ENCODE measurements around the gene TEX14. TPM values are rescaled to one million over a fixed set of nuclear protein-coding genes. Genes with fewer than 3 reads are reported as not detected.

Gene TEX14
- total and polyA plus RNA-seq, 10 of the 15 experiments (the other 5 are each of a cell fraction or from before 2014, with no cell fraction given) = 0.15 to 1.3 (median 0.66) TPM

GRCh38 chr17:58574025-58574424 is 117.8 kb downstream of the TEX14 start:
- DNase-seq (ENCODE audit: low read depth, low spot score) (no peak), ATAC-seq (peak; percentile 60), FAIRE-seq (peak; percentile 18)
- Histone ChIP-seq H3K4me1 (ENCODE audit: control insufficient read depth, insufficient read depth, low read length) (peaks cover 11% of the 10 kb centered on the region), H4K20me1 (ENCODE audit: control insufficient read depth, insufficient read depth) (no peaks in the 10 kb centered on the region), H3K36me3 (ENCODE audit: control insufficient read depth in 2 of 2, insufficient read depth in 2 of 2, low read length in 1 of 2) (no peaks in the 10 kb centered on the region), H3K27me3 (replicated peaks in 1 of 2; ENCODE audit: control insufficient read depth in 2 of 2, insufficient read depth in 2 of 2, low read length in 1 of 2) (no peaks in the 10 kb centered on the region), H2AFZ (ENCODE audit: control insufficient read depth, low read depth, low read length) (no peak overlapping the region), H3K4me2 (ENCODE audit: control insufficient read depth, insufficient read depth) (no peak overlapping the region), H3K9ac (ENCODE audit: control insufficient read depth, insufficient read depth, low read length) (no peak overlapping the region), H3K79me2 (ENCODE audit: control insufficient read depth, insufficient read depth, low read length) (no peaks in the 10 kb centered on the region), H3K4me3 (no peak overlapping the region), H3K27ac (ENCODE audit: control insufficient read depth, insufficient read depth) (no peak overlapping the region), H3K9me3 (replicated peaks; ENCODE audit: control insufficient read depth, insufficient read depth, low read length) (no peaks in the 10 kb centered on the region)
- in situ Hi-C loops (cut with MboI) (no loop called here), intact Hi-C loops (cut with micrococcal nuclease; ENCODE audit: unreplicated experiment) (no loop called here)
- peak; percentile 67; the same call in 1 of the 2 replicates for TF ChIP-seq SPI1 (IDR thresholded peaks at IDR 0.05; ENCODE audit: borderline replicate concordance, insufficient read depth, low read depth, low read length)
- no peak for TF ChIP-seq LARP7 (IDR thresholded peaks at IDR 0.05)
- peak; percentile 23; the same call in 1 of the 2 replicates for TF ChIP-seq RUNX3 (IDR thresholded peaks at IDR 0.05; ENCODE audit: low read length)
- no peak for TF ChIP-seq HDGF (IDR thresholded peaks at IDR 0.05)
- TF ChIP-seq BCLAF1 (IDR thresholded peaks at IDR 0.05) = no peak
- no peak for TF ChIP-seq STAT3 (IDR thresholded peaks at IDR 0.05; ENCODE audit: low read depth, low read length)
- TF ChIP-seq IKZF2 (IDR thresholded peaks at IDR 0.05) = peak in 1 of 2 experiments; percentile 32; a peak in 2 of 4 replicates
- no peak for TF ChIP-seq POLR2AphosphoS2 (IDR thresholded peaks at IDR 0.05; ENCODE audit: low read depth, low read length)
- TF ChIP-seq EP300 (IDR thresholded peaks at IDR 0.05; ENCODE audit: borderline replicate concordance in 1 of 2, control insufficient read depth in 1 of 2, low read depth in 2 of 2, low read length in 2 of 2) = 0 out of 4 replicates have a peak, but pooled peaks of 1 of the 2 experiments have one; percentile 15
- peak; percentile 52; the same call in 1 of the 2 replicates for TF ChIP-seq NR2F1 (conservative IDR thresholded peaks at IDR 0.05)
- TF ChIP-seq ZNF207 (IDR thresholded peaks at IDR 0.05; ENCODE audit: borderline replicate concordance) = no peak
- TF ChIP-seq GATAD2B (conservative IDR thresholded peaks at IDR 0.05; ENCODE audit: low read depth) = no peak
- TF ChIP-seq NBN (IDR thresholded peaks at IDR 0.05) = 0 out of 2 replicates have a peak, but pooled peaks have one; percentile 28
- peak; percentile 82 for TF ChIP-seq TCF7 (IDR thresholded peaks at IDR 0.05; ENCODE audit: borderline replicate concordance)
- no peak for TF ChIP-seq IKZF1 (conservative IDR thresholded peaks at IDR 0.05)
- TF ChIP-seq DPF2 (IDR thresholded peaks at IDR 0.05) = no peak
- no peak for TF ChIP-seq ZZZ3 (IDR thresholded peaks at IDR 0.05; ENCODE audit: control insufficient read depth, insufficient read length, low read depth)
- SMC1A ChIA-PET (ENCODE audit: uncharacterized antibody, unreplicated experiment) = interaction anchor here (1.1 to 2.1 kb wide), 6 partner anchors 9 to 137 kb away, joined by 3 to 6 read pairs (median 5); no protein-coding TSS in a partner anchor
- CTCF ChIA-PET = interaction anchor here (0.6 to 2.5 kb wide), 6 partner anchors 12 to 60 kb away, joined by 3 to 14 read pairs (median 4); no protein-coding TSS in a partner anchor
- POLR2A ChIA-PET = interaction anchor here (0.6 to 1.1 kb wide), 4 partner anchors 55 to 1253 kb away, joined by 3 to 4 read pairs (median 4); no protein-coding TSS in a partner anchor
- BruUV-seq (replicated peaks) = no TSS peak
- WGBS (ENCODE audit: insufficient coverage, insufficient replicate concordance, low lambda C conversion rate, missing lambda C conversion rate) = 93% methylated on average over 4 of the region's 4 CpGs
- RAD21 ChIA-PET (ENCODE audit: unreplicated experiment) = interaction anchor here (1.3 to 1.9 kb wide), 4 partner anchors 32 to 431 kb away, joined by 3 to 9 read pairs (median 4); no protein-coding TSS in a partner anchor

Measured in GM12878 (cell line).